Measurements from ENCODE around the gene FBXO22. TPM values are rescaled to one million over a fixed set of nuclear protein-coding genes. Genes with fewer than 3 reads are reported as not detected.
A peak's percentile ranks its signal among the peaks of the same experiment; 100 is the strongest.

Gene FBXO22
- total and polyA plus RNA-seq, 10 of the 15 experiments (the other 5 are each of a cell fraction or from before 2014, with no cell fraction given): 15.2 to 110 (median 42.8) TPM

DNA sequence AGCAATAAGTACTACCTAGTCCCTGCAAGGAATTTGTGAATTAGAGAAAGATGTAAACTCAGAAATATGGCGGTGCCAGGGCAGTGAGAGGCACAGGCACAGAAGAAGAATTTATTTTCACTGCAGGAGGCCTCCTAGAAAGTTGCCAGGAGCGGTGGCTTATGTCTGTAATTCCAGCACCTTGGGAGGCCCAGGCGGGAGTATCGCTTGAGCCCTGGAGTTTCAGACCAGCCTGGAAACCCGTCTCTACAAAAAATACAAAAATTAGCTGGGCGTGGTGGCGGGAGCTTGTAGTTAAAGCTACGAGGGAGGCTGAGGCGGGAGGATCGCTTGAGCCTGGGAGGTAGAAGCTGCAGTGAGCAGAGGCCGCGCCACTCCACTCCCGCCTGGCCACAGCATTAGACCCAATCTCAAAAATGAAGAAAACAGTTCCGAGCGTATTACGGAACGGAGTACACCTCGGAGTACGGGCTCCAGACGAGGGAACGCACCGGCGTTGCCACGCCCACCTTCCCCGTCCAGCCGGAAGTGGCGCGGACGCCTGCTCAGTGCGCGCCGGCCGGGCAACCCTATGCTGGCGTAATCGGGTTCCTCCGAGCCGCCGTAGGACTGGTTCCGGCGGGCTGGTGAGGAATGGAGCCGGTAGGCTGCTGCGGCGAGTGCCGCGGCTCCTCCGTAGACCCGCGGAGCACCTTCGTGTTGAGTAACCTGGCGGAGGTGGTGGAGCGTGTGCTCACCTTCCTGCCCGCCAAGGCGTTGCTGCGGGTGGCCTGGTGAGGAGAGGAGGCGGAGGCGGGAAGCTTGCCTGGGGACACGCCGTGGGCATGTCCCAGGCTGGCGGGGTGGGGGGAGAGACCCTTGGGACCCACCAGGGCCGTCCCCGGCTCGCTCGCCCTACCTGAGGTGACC is at the start of gene FBXO22 (continued):
- TF ChIP-seq CHD2 (IDR thresholded peaks at IDR 0.05; ENCODE audit: borderline replicate concordance, low read depth, low read length) (no peak), RBBP5 (conservative IDR thresholded peaks at IDR 0.05) (no peak), GABPA (IDR thresholded peaks at IDR 0.05; ENCODE audit: low read depth) (peak; percentile 94), ZNF622 (IDR thresholded peaks at IDR 0.05) (no peak), MEF2B (IDR thresholded peaks at IDR 0.05; ENCODE audit: partially characterized antibody, poor library complexity, severe bottlenecking) (peak; percentile 75), CBX5 (IDR thresholded peaks at IDR 0.05; ENCODE audit: low read depth) (peak; percentile 69; the same call in 1 of the 2 replicates)
- TF ChIP-seq, protein P1, sequence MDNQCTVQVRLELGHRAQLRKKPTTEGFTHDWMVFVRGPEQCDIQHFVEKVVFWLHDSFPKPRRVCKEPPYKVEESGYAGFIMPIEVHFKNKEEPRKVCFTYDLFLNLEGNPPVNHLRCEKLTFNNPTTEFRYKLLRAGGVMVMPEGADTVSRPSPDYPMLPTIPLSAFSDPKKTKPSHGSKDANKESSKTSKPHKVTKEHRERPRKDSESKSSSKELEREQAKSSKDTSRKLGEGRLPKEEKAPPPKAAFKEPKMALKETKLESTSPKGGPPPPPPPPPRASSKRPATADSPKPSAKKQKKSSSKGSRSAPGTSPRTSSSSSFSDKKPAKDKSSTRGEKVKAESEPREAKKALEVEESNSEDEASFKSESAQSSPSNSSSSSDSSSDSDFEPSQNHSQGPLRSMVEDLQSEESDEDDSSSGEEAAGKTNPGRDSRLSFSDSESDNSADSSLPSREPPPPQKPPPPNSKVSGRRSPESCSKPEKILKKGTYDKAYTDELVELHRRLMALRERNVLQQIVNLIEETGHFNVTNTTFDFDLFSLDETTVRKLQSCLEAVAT (IDR thresholded peaks at IDR 0.05): no peak
- TF ChIP-seq, protein P2, sequence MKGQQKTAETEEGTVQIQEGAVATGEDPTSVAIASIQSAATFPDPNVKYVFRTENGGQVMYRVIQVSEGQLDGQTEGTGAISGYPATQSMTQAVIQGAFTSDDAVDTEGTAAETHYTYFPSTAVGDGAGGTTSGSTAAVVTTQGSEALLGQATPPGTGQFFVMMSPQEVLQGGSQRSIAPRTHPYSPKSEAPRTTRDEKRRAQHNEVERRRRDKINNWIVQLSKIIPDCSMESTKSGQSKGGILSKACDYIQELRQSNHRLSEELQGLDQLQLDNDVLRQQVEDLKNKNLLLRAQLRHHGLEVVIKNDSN (IDR thresholded peaks at IDR 0.05; ENCODE audit: borderline replicate concordance, extremely low read length, insufficient read depth, low read depth, low read length): no peak
- TF ChIP-seq, protein P3, sequence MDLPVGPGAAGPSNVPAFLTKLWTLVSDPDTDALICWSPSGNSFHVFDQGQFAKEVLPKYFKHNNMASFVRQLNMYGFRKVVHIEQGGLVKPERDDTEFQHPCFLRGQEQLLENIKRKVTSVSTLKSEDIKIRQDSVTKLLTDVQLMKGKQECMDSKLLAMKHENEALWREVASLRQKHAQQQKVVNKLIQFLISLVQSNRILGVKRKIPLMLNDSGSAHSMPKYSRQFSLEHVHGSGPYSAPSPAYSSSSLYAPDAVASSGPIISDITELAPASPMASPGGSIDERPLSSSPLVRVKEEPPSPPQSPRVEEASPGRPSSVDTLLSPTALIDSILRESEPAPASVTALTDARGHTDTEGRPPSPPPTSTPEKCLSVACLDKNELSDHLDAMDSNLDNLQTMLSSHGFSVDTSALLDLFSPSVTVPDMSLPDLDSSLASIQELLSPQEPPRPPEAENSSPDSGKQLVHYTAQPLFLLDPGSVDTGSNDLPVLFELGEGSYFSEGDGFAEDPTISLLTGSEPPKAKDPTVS (IDR thresholded peaks at IDR 0.05; ENCODE audit: low read depth, low read length): no peak
- TF ChIP-seq, protein P4, sequence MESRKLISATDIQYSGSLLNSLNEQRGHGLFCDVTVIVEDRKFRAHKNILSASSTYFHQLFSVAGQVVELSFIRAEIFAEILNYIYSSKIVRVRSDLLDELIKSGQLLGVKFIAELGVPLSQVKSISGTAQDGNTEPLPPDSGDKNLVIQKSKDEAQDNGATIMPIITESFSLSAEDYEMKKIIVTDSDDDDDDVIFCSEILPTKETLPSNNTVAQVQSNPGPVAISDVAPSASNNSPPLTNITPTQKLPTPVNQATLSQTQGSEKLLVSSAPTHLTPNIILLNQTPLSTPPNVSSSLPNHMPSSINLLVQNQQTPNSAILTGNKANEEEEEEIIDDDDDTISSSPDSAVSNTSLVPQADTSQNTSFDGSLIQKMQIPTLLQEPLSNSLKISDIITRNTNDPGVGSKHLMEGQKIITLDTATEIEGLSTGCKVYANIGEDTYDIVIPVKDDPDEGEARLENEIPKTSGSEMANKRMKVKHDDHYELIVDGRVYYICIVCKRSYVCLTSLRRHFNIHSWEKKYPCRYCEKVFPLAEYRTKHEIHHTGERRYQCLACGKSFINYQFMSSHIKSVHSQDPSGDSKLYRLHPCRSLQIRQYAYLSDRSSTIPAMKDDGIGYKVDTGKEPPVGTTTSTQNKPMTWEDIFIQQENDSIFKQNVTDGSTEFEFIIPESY (IDR thresholded peaks at IDR 0.05): no peak
- TF ChIP-seq, protein P5, sequence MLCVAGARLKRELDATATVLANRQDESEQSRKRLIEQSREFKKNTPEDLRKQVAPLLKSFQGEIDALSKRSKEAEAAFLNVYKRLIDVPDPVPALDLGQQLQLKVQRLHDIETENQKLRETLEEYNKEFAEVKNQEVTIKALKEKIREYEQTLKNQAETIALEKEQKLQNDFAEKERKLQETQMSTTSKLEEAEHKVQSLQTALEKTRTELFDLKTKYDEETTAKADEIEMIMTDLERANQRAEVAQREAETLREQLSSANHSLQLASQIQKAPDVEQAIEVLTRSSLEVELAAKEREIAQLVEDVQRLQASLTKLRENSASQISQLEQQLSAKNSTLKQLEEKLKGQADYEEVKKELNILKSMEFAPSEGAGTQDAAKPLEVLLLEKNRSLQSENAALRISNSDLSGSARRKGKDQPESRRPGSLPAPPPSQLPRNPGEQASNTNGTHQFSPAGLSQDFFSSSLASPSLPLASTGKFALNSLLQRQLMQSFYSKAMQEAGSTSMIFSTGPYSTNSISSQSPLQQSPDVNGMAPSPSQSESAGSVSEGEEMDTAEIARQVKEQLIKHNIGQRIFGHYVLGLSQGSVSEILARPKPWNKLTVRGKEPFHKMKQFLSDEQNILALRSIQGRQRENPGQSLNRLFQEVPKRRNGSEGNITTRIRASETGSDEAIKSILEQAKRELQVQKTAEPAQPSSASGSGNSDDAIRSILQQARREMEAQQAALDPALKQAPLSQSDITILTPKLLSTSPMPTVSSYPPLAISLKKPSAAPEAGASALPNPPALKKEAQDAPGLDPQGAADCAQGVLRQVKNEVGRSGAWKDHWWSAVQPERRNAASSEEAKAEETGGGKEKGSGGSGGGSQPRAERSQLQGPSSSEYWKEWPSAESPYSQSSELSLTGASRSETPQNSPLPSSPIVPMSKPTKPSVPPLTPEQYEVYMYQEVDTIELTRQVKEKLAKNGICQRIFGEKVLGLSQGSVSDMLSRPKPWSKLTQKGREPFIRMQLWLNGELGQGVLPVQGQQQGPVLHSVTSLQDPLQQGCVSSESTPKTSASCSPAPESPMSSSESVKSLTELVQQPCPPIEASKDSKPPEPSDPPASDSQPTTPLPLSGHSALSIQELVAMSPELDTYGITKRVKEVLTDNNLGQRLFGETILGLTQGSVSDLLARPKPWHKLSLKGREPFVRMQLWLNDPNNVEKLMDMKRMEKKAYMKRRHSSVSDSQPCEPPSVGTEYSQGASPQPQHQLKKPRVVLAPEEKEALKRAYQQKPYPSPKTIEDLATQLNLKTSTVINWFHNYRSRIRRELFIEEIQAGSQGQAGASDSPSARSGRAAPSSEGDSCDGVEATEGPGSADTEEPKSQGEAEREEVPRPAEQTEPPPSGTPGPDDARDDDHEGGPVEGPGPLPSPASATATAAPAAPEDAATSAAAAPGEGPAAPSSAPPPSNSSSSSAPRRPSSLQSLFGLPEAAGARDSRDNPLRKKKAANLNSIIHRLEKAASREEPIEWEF (IDR thresholded peaks at IDR 0.05; ENCODE audit: insufficient replicate concordance, low read depth, low read length): no peak
- TF ChIP-seq, protein P6, sequence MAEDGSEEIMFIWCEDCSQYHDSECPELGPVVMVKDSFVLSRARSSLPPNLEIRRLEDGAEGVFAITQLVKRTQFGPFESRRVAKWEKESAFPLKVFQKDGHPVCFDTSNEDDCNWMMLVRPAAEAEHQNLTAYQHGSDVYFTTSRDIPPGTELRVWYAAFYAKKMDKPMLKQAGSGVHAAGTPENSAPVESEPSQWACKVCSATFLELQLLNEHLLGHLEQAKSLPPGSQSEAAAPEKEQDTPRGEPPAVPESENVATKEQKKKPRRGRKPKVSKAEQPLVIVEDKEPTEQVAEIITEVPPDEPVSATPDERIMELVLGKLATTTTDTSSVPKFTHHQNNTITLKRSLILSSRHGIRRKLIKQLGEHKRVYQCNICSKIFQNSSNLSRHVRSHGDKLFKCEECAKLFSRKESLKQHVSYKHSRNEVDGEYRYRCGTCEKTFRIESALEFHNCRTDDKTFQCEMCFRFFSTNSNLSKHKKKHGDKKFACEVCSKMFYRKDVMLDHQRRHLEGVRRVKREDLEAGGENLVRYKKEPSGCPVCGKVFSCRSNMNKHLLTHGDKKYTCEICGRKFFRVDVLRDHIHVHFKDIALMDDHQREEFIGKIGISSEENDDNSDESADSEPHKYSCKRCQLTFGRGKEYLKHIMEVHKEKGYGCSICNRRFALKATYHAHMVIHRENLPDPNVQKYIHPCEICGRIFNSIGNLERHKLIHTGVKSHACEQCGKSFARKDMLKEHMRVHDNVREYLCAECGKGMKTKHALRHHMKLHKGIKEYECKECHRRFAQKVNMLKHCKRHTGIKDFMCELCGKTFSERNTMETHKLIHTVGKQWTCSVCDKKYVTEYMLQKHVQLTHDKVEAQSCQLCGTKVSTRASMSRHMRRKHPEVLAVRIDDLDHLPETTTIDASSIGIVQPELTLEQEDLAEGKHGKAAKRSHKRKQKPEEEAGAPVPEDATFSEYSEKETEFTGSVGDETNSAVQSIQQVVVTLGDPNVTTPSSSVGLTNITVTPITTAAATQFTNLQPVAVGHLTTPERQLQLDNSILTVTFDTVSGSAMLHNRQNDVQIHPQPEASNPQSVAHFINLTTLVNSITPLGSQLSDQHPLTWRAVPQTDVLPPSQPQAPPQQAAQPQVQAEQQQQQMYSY (CRISPR knock-in tag; IDR thresholded peaks at IDR 0.05): no peak
